Nephron (organoid): Measurements from ENCODE around the gene GOLGA6L9.
"Not testable (repeated sequence)": the region's sequence is repeated elsewhere in the genome, so short reads cannot be mapped to it uniquely, and the experiment has no call there.

Source experiments
- H3K27ac Mint-ChIP-seq, 3 experiments: 2 replicates each; pipeline ENCODE4 v1.8.0; 2020; ENCODE audit warnings: mixed read lengths in 3 of 3, mild to moderate bottlenecking in 2 of 3, moderate library complexity in 1 of 3
- H3K27me3 Mint-ChIP-seq: 2 replicates; pipeline ENCODE4 v1.8.0; 2021; ENCODE audit warnings: low read depth, mild to moderate bottlenecking, moderate library complexity, mixed read lengths
- H3K36me3 Mint-ChIP-seq: 2 replicates; pipeline ENCODE4 v1.8.0; 2020; ENCODE audit warnings: low read depth, mixed read lengths
- H3K4me1 Mint-ChIP-seq: 2 replicates; pipeline ENCODE4 v1.8.0; 2020; ENCODE audit warnings: mixed read lengths
- H3K4me3 Mint-ChIP-seq, 3 experiments: 2 replicates each; pipeline ENCODE4 v1.8.0; 2020; ENCODE audit warnings: mild to moderate bottlenecking in 3 of 3, mixed read lengths in 3 of 3, moderate library complexity in 2 of 3
- H3K9me3 Mint-ChIP-seq: 2 replicates; pipeline ENCODE4 v1.8.0; 2020; ENCODE audit warnings: mixed read lengths
- TF ChIP-seq, protein P1 (sequence below), 3 experiments: fragments of 200-600 bp; sonication (generic); IDR thresholded peaks; one replicate each; pipeline ENCODE4 v1.5.0; 2021; ENCODE audit warnings: antibody characterized with exemption in 3 of 3; ENCODE audit not compliant: unreplicated experiment in 3 of 3

Gene GOLGA6L9, protein sequence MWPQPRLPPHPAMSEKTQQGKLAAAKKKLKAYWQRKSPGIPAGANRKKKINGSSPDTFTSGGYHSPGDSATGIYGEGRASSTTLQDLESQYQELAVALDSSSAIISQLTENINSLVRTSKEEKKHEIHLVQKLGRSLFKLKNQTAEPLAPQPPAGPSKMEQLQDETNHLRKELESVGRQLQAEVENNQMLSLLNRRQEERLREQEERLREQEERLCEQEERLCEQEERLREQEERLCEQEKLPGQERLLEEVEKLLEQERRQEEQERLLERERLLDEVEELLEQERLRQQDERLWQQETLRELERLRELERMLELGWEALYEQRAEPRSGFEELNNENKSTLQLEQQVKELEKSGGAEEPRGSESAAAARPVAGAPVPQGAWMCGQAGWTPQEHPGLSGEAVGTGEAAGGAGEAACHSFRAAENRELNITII

GRCh38 chr15:82429693-82430092 is at the start of gene GOLGA6L9:
Gene GOLGA6L9, plus strand, starts transcription at chr15:82429816. Its CDS starts 264 bp downstream, at chr15:82430080.
- not testable (repeated sequence) for H3K4me1 Mint-ChIP-seq, H3K4me3 Mint-ChIP-seq, H3K27ac Mint-ChIP-seq, H3K27me3 Mint-ChIP-seq, H3K36me3 Mint-ChIP-seq, H3K9me3 Mint-ChIP-seq

DNA sequence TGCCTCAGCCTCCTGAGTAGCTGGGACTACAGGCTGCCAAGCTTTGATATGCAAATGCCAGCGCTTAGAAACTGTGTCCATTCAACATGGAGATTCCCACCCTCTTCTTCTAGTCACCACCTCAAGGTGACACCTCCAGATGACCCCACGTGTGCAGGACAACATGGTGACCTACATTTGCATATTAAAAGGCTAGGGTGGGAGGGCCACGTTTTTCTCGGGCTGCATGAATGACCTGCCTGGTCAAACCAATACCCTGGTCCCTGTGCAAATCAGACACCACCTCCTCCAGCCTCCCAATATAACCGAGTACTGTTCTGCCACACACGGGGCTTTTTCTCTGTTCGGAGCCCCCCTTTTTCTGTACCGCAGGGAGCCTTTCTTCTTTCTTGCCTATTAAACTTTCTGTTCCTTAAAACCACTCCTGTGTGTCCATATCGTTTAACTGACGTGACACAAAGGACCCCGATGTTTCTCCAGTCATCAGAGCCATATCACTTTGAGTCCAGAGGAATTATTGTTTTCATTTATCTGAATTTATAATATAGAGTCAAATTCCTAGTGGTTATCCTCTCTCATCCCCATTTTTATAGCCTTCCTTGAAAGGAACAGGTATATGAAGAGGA is 48.2 kb upstream of the GOLGA6L9 start:
- H3K27me3 Mint-ChIP-seq, H3K4me1 Mint-ChIP-seq, H3K36me3 Mint-ChIP-seq: not testable (repeated sequence)

DNA sequence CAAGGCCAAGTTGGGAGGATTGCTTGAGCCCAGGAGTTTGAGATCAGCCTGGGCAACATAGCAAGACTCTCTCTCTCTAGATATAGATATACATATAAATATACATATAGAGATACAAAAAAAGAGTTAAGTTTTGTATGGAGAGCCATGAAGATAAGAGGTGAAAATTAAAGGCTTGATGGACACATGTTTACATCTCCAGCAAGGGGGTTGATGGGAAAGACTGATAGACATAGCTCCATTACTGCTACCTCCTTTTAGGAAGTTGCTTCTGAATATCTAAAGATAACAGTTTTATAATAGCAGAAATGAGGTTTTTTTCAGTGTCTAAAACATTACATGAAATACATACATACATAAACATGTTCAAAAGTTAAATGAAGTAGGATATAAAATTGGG is 42.4 kb upstream of the GOLGA6L9 start:
- not testable (repeated sequence) for H3K4me3 Mint-ChIP-seq, H3K9me3 Mint-ChIP-seq, H3K27ac Mint-ChIP-seq, H3K36me3 Mint-ChIP-seq, H3K27me3 Mint-ChIP-seq, H3K4me1 Mint-ChIP-seq

More for the DNA sequence above, 48.2 kb upstream of the GOLGA6L9 start:
- H3K9me3 Mint-ChIP-seq, H3K4me3 Mint-ChIP-seq, H3K27ac Mint-ChIP-seq: not testable (repeated sequence)

GRCh38 chr15:82390152-82390551 is 39.5 kb upstream of the GOLGA6L9 start:
- H3K27ac Mint-ChIP-seq, result peak overlapping the region in 2 of 3 experiments; percentile 23 to 52
- not testable (repeated sequence) for H3K27me3 Mint-ChIP-seq, H3K4me1 Mint-ChIP-seq, H3K4me3 Mint-ChIP-seq, H3K9me3 Mint-ChIP-seq, H3K36me3 Mint-ChIP-seq

DNA sequence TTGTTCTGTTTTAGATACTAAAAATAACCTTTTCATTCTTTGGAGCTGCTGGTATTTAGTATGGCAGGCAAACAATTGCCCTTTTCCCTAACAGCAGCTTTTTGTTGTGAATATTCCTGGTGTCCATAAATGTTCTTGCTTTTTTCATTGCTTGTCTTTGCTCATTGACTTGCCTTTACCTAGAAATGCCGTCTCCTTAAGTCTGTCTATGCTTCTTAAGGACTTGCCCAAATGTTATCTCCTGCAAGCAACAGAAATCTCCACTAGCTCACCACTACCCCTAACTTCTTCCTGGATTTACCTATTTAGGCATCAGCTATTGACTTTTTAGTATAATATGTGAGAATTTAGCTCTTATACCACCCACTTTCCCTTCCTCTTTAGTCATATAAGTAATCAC is 37.5 kb upstream of the GOLGA6L9 start:
- H3K36me3 Mint-ChIP-seq, H3K4me1 Mint-ChIP-seq: not testable (repeated sequence)

GRCh38 chr15:82393671-82394070 is 35.9 kb upstream of the GOLGA6L9 start:
- TF ChIP-seq, protein P1, sequence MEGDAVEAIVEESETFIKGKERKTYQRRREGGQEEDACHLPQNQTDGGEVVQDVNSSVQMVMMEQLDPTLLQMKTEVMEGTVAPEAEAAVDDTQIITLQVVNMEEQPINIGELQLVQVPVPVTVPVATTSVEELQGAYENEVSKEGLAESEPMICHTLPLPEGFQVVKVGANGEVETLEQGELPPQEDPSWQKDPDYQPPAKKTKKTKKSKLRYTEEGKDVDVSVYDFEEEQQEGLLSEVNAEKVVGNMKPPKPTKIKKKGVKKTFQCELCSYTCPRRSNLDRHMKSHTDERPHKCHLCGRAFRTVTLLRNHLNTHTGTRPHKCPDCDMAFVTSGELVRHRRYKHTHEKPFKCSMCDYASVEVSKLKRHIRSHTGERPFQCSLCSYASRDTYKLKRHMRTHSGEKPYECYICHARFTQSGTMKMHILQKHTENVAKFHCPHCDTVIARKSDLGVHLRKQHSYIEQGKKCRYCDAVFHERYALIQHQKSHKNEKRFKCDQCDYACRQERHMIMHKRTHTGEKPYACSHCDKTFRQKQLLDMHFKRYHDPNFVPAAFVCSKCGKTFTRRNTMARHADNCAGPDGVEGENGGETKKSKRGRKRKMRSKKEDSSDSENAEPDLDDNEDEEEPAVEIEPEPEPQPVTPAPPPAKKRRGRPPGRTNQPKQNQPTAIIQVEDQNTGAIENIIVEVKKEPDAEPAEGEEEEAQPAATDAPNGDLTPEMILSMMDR (IDR thresholded peaks at IDR 0.05; ENCODE audit: unreplicated experiment in 3 of 3), result no peak
- Mint-ChIP-seq H3K27me3 (no peaks in the 10 kb centered on the region), H3K36me3 (peaks cover 10% of the 10 kb centered on the region)

More for the DNA sequence above, 37.5 kb upstream of the GOLGA6L9 start:
- H3K27ac Mint-ChIP-seq, result peak overlapping the region in 1 of 3 experiments; percentile 4
- H3K4me3 Mint-ChIP-seq, H3K9me3 Mint-ChIP-seq, H3K27me3 Mint-ChIP-seq: not testable (repeated sequence)

DNA sequence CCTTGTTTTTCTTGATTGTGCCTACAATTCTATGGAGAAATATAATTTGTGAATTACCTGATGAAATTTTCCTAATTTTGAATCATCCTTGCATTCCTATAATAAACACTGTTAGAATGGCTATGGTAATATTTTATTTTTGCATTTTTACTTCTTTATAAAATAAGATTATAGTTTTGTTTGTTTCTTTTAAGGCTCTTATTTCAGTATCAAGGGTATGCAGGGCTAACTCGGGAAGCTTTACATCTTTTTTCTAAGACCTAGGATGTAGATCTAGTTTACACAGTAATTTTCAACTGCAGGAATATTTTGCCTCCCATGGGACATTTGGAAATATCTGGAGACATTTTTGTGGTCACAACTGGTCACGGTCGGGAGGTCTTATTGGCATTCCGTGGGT is 33.8 kb upstream of the GOLGA6L9 start:
- not testable (repeated sequence) for H3K27me3 Mint-ChIP-seq, H3K4me1 Mint-ChIP-seq, H3K27ac Mint-ChIP-seq, H3K9me3 Mint-ChIP-seq, H3K4me3 Mint-ChIP-seq
- peaks cover 10% of the 10 kb centered on the region for H3K36me3 Mint-ChIP-seq

More at GRCh38 chr15:82393671-82394070, 35.9 kb upstream of the GOLGA6L9 start:
- H3K4me1 Mint-ChIP-seq, result no peaks in the 10 kb centered on the region
- no peak overlapping the region for H3K4me3 Mint-ChIP-seq
- H3K9me3 Mint-ChIP-seq, result peaks cover 4% of the 10 kb centered on the region
- H3K27ac Mint-ChIP-seq, result no peak overlapping the region

GRCh38 chr15:82397817-82398216 is 31.8 kb upstream of the GOLGA6L9 start:
- H3K9me3 Mint-ChIP-seq, result peaks cover 4% of the 10 kb centered on the region
- TF ChIP-seq, protein P1 (IDR thresholded peaks at IDR 0.05; ENCODE audit: unreplicated experiment in 3 of 3), result no peak
- no peak overlapping the region for H3K4me3 Mint-ChIP-seq
- H3K27ac Mint-ChIP-seq, result no peak overlapping the region
- no peaks in the 10 kb centered on the region for H3K27me3 Mint-ChIP-seq
- H3K4me1 Mint-ChIP-seq, result no peaks in the 10 kb centered on the region
- peaks cover 10% of the 10 kb centered on the region for H3K36me3 Mint-ChIP-seq

DNA sequence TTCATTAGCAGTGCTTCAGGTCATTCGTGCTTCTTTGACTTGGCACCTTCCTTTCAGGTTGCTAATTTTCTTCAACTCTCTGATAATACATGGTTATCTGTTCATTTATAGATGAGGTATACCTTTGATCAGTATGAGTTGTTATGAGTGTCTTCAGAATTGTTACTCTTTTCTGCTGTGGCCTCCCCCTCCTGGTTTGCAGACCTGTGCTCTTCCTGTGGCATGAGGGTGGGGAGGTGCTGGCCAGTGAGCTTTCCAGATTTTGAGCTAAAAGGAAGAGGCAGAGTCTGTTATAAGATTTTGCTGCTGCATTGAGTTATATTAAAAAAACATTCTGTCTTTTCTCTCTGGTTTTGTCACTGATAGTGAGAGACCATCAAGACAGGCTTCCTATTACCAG is 30.8 kb upstream of the GOLGA6L9 start:
- H3K36me3 Mint-ChIP-seq, result peaks cover 10% of the 10 kb centered on the region
- peaks cover 4% of the 10 kb centered on the region for H3K9me3 Mint-ChIP-seq
- H3K4me3 Mint-ChIP-seq, result no peak overlapping the region
- H3K27me3 Mint-ChIP-seq, result no peaks in the 10 kb centered on the region
- H3K4me1 Mint-ChIP-seq, result no peaks in the 10 kb centered on the region
- TF ChIP-seq, protein P1 (IDR thresholded peaks at IDR 0.05; ENCODE audit: unreplicated experiment in 3 of 3), result no peak
- no peak overlapping the region for H3K27ac Mint-ChIP-seq

DNA sequence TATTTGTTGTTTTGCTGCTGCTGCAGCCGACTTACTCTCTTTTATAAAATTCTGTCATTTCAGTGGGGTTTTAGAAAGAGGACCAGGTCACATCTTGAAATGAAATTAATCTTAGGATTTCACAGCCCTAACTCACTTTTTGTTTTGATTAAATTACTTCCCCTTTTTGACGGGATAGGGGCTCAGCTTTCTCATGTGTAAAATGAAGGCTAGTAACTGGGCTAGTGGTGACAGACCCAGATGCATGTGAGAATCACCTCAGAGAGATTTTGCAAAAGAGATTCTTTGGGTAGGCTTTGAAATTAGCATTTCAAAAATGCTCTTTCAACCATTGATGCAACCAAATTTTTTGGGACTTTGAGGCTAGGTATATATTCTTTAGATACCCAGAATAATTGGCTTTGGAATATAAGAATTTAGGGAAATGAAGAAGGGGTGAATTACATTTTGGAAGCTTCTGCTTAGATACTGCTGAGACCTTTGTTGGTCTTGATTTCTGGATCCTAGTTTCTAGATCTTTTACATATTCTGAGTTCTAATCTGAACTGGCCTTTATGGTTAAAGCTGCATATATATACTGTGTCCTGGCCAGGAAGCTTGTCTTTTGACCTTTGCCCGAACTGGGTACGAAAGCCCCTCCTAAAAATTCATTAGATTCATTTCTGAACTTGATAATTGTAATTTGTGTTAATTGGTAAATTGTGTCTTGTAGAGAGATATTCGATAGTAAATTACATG is 30.1 kb upstream of the GOLGA6L9 start:
- H3K4me3 Mint-ChIP-seq, H3K27ac Mint-ChIP-seq, H3K4me1 Mint-ChIP-seq, H3K9me3 Mint-ChIP-seq, H3K27me3 Mint-ChIP-seq: not testable (repeated sequence)
- H3K36me3 Mint-ChIP-seq, result peaks cover 13% of the 10 kb centered on the region

- H3K9me3 Mint-ChIP-seq, H3K27ac Mint-ChIP-seq, H3K27me3 Mint-ChIP-seq, H3K4me1 Mint-ChIP-seq, H3K4me3 Mint-ChIP-seq: not testable (repeated sequence)
- H3K36me3 Mint-ChIP-seq, result peaks cover 25% of the 10 kb centered on the region
These were observed 27.7 kb upstream of the GOLGA6L9 start for GRCh38 chr15:82401918-82402317.
